ENCODE results near the gene LMBR1.
A peak's percentile ranks its signal among the peaks of the same experiment; 100 is the strongest.

LMBR1 gene

GRCh38 chr7:156780724-156781455 is 112.1 kb downstream of the LMBR1 start:
- H3K4me1 Mint-ChIP-seq (ENCODE audit: low read depth) = peaks cover 29% of the 10 kb centered on the region
- peak overlapping the region; percentile 70 for H3K27ac Mint-ChIP-seq
- no peaks in the 10 kb centered on the region for H3K27me3 Mint-ChIP-seq (ENCODE audit: low read depth)
- no peaks in the 10 kb centered on the region for H3K9me3 Mint-ChIP-seq
- peak overlapping the region; percentile 36 for H3K4me3 Mint-ChIP-seq
- H3K36me3 Mint-ChIP-seq (ENCODE audit: low read depth) = peaks cover 11% of the 10 kb centered on the region

GRCh38 chr7:156778668-156779067 is 114.3 kb downstream of the LMBR1 start:
- Mint-ChIP-seq H3K36me3 (ENCODE audit: low read depth) (peaks cover 14% of the 10 kb centered on the region), H3K27me3 (ENCODE audit: low read depth) (no peaks in the 10 kb centered on the region), H3K9me3 (no peaks in the 10 kb centered on the region), H3K4me1 (ENCODE audit: low read depth) (peaks cover 30% of the 10 kb centered on the region), H3K27ac (no peak overlapping the region), H3K4me3 (no peak overlapping the region)

GRCh38 chr7:156778201-156778600 is 114.8 kb downstream of the LMBR1 start:
- Mint-ChIP-seq H3K4me3 (no peak overlapping the region), H3K27me3 (ENCODE audit: low read depth) (no peaks in the 10 kb centered on the region), H3K4me1 (ENCODE audit: low read depth) (peaks cover 32% of the 10 kb centered on the region), H3K27ac (peak overlapping the region; percentile 94), H3K9me3 (no peaks in the 10 kb centered on the region), H3K36me3 (ENCODE audit: low read depth) (peaks cover 18% of the 10 kb centered on the region)

GRCh38 chr7:156777364-156778069 is 115.5 kb downstream of the LMBR1 start:
- Mint-ChIP-seq H3K4me1 (ENCODE audit: low read depth) (peaks cover 32% of the 10 kb centered on the region), H3K36me3 (ENCODE audit: low read depth) (peaks cover 17% of the 10 kb centered on the region), H3K9me3 (no peaks in the 10 kb centered on the region), H3K4me3 (peak overlapping the region; percentile 52), H3K27ac (peak overlapping the region; percentile 94), H3K27me3 (ENCODE audit: low read depth) (no peaks in the 10 kb centered on the region)

GRCh38 chr7:156776527-156776926 is 116.5 kb downstream of the LMBR1 start:
- Mint-ChIP-seq H3K4me1 (ENCODE audit: low read depth) (peaks cover 29% of the 10 kb centered on the region), H3K27ac (peak overlapping the region; percentile 34)

GRCh38 chr7:156773966-156774365 is 119.0 kb downstream of the LMBR1 start:
- Mint-ChIP-seq H3K4me3 (no peak overlapping the region), H3K36me3 (ENCODE audit: low read depth) (peaks cover 14% of the 10 kb centered on the region), H3K27ac (no peak overlapping the region), H3K4me1 (ENCODE audit: low read depth) (peaks cover 30% of the 10 kb centered on the region), H3K27me3 (ENCODE audit: low read depth) (no peaks in the 10 kb centered on the region), H3K9me3 (no peaks in the 10 kb centered on the region)

More at GRCh38 chr7:156776527-156776926, 116.5 kb downstream of the LMBR1 start:
- Mint-ChIP-seq H3K9me3 (no peaks in the 10 kb centered on the region), H3K36me3 (ENCODE audit: low read depth) (peaks cover 16% of the 10 kb centered on the region), H3K4me3 (no peak overlapping the region), H3K27me3 (ENCODE audit: low read depth) (no peaks in the 10 kb centered on the region)

- H3K4me3 Mint-ChIP-seq = no peak overlapping the region
- peaks cover 14% of the 10 kb centered on the region for H3K36me3 Mint-ChIP-seq (ENCODE audit: low read depth)
- no peaks in the 10 kb centered on the region for H3K27me3 Mint-ChIP-seq (ENCODE audit: low read depth)
- no peaks in the 10 kb centered on the region for H3K9me3 Mint-ChIP-seq
- peaks cover 27% of the 10 kb centered on the region for H3K4me1 Mint-ChIP-seq (ENCODE audit: low read depth)
- H3K27ac Mint-ChIP-seq = no peak overlapping the region
These were observed 120.3 kb downstream of the LMBR1 start for GRCh38 chr7:156772725-156773124.

- Mint-ChIP-seq H3K36me3 (ENCODE audit: low read depth) (peaks cover 8% of the 10 kb centered on the region), H3K9me3 (no peaks in the 10 kb centered on the region), H3K27ac (peak overlapping the region; percentile 65), H3K27me3 (ENCODE audit: low read depth) (no peaks in the 10 kb centered on the region), H3K4me1 (ENCODE audit: low read depth) (peaks cover 16% of the 10 kb centered on the region), H3K4me3 (no peak overlapping the region)
These were observed 124.1 kb downstream of the LMBR1 start for GRCh38 chr7:156768698-156769472.

- Mint-ChIP-seq H3K9me3 (no peaks in the 10 kb centered on the region), H3K27ac (no peak overlapping the region), H3K36me3 (ENCODE audit: low read depth) (peaks cover 4% of the 10 kb centered on the region)
These were observed 126.3 kb downstream of the LMBR1 start for GRCh38 chr7:156766666-156767065.

GRCh38 chr7:156765901-156766656 is 126.9 kb downstream of the LMBR1 start:
- Mint-ChIP-seq H3K4me3 (no peak overlapping the region), H3K4me1 (ENCODE audit: low read depth) (peaks cover 10% of the 10 kb centered on the region), H3K9me3 (no peaks in the 10 kb centered on the region), H3K36me3 (ENCODE audit: low read depth) (peaks cover 3% of the 10 kb centered on the region), H3K27ac (no peak overlapping the region), H3K27me3 (ENCODE audit: low read depth) (no peaks in the 10 kb centered on the region)

More at GRCh38 chr7:156766666-156767065, 126.3 kb downstream of the LMBR1 start:
- no peaks in the 10 kb centered on the region for H3K27me3 Mint-ChIP-seq (ENCODE audit: low read depth)
- no peak overlapping the region for H3K4me3 Mint-ChIP-seq
- H3K4me1 Mint-ChIP-seq (ENCODE audit: low read depth) = peaks cover 12% of the 10 kb centered on the region

- Mint-ChIP-seq H3K4me1 (ENCODE audit: low read depth) (peaks cover 10% of the 10 kb centered on the region), H3K27me3 (ENCODE audit: low read depth) (no peaks in the 10 kb centered on the region), H3K9me3 (peaks cover 6% of the 10 kb centered on the region), H3K27ac (no peak overlapping the region), H3K36me3 (ENCODE audit: low read depth) (peaks cover 13% of the 10 kb centered on the region), H3K4me3 (no peak overlapping the region)
These were observed 128.2 kb downstream of the LMBR1 start for GRCh38 chr7:156764766-156765165.

- Mint-ChIP-seq H3K27ac (no peak overlapping the region), H3K4me1 (ENCODE audit: low read depth) (peaks cover 3% of the 10 kb centered on the region), H3K36me3 (ENCODE audit: low read depth) (peaks cover 16% of the 10 kb centered on the region), H3K27me3 (ENCODE audit: low read depth) (no peaks in the 10 kb centered on the region), H3K4me3 (no peak overlapping the region), H3K9me3 (peaks cover 10% of the 10 kb centered on the region)
These were observed 128.8 kb downstream of the LMBR1 start for GRCh38 chr7:156764016-156764669.

- Mint-ChIP-seq H3K36me3 (ENCODE audit: low read depth) (peaks cover 26% of the 10 kb centered on the region), H3K9me3 (peaks cover 14% of the 10 kb centered on the region), H3K27ac (no peak overlapping the region)
These were observed 133.3 kb downstream of the LMBR1 start for GRCh38 chr7:156759579-156760202.

More at GRCh38 chr7:156759579-156760202, 133.3 kb downstream of the LMBR1 start:
- Mint-ChIP-seq H3K4me1 (ENCODE audit: low read depth) (no peaks in the 10 kb centered on the region), H3K27me3 (ENCODE audit: low read depth) (no peaks in the 10 kb centered on the region), H3K4me3 (no peak overlapping the region)
